Progenitor cell of endocrine pancreas (in vitro differentiated cells): ENCODE data around the gene STK32C. TPM values are rescaled to one million over a fixed set of nuclear protein-coding genes. Genes with fewer than 3 reads are reported as not detected.
"Not testable (repeated sequence)": the region's sequence is repeated elsewhere in the genome, so short reads cannot be mapped to it uniquely, and the experiment has no call there.

ENCODE experiments used
- DNase-seq: peaks from one replicate; pipeline ENCODE4 v3.0.0; 2021; ENCODE audit warnings: low spot score; ENCODE audit not compliant: unreplicated experiment
- H3K27ac Mint-ChIP-seq: 2 replicates; pipeline ENCODE4 v1.8.0; 2021; ENCODE audit warnings: mild to moderate bottlenecking, moderate library complexity, mixed read lengths
- H3K27me3 Mint-ChIP-seq: 2 replicates; pipeline ENCODE4 v1.8.0; 2021; ENCODE audit warnings: mixed read lengths
- H3K36me3 Mint-ChIP-seq: 2 replicates; pipeline ENCODE4 v1.8.0; 2022; ENCODE audit warnings: mixed read lengths; ENCODE audit not compliant: insufficient read depth
- H3K4me1 Mint-ChIP-seq: 2 replicates; pipeline ENCODE4 v1.8.0; 2021; ENCODE audit warnings: low read depth, mixed read lengths
- H3K4me3 Mint-ChIP-seq: 2 replicates; pipeline ENCODE4 v1.8.0; 2021; ENCODE audit warnings: low read depth, mild to moderate bottlenecking, moderate library complexity, mixed read lengths
- H3K9me3 Mint-ChIP-seq: 2 replicates; pipeline ENCODE4 v1.8.0; 2021; ENCODE audit warnings: low read depth, mixed read lengths
- total RNA-seq: library from RNA; stranded (reverse); gene quantifications from 2 replicates; pipeline ENCODE4 v1.2.1, GENCODE V29; 2021
- TF ChIP-seq, protein P1 (sequence below): fragments of 200-600 bp; sonication (generic); IDR thresholded peaks from one replicate; pipeline ENCODE4 v1.5.0; 2021; ENCODE audit warnings: antibody characterized with exemption, mild to moderate bottlenecking; ENCODE audit not compliant: unreplicated experiment

STK32C gene
- total RNA-seq, 1 donor from 2014 or later, result 10.0 TPM

GRCh38 chr10:132321726-132322125 is 14.0 kb upstream of the STK32C start:
- DNase-seq, result no peak

GRCh38 chr10:132320654-132321469 is 13.1 kb upstream of the STK32C start:
- DNase-seq, result no peak
- TF ChIP-seq, protein P1, sequence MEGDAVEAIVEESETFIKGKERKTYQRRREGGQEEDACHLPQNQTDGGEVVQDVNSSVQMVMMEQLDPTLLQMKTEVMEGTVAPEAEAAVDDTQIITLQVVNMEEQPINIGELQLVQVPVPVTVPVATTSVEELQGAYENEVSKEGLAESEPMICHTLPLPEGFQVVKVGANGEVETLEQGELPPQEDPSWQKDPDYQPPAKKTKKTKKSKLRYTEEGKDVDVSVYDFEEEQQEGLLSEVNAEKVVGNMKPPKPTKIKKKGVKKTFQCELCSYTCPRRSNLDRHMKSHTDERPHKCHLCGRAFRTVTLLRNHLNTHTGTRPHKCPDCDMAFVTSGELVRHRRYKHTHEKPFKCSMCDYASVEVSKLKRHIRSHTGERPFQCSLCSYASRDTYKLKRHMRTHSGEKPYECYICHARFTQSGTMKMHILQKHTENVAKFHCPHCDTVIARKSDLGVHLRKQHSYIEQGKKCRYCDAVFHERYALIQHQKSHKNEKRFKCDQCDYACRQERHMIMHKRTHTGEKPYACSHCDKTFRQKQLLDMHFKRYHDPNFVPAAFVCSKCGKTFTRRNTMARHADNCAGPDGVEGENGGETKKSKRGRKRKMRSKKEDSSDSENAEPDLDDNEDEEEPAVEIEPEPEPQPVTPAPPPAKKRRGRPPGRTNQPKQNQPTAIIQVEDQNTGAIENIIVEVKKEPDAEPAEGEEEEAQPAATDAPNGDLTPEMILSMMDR, result no peak
- Mint-ChIP-seq H3K4me1 (no peaks in the 10 kb centered on the region), H3K27me3 (no peaks in the 10 kb centered on the region), H3K9me3 (no peaks in the 10 kb centered on the region), H3K27ac (no peak overlapping the region), H3K4me3 (no peak overlapping the region), H3K36me3 (peaks cover 7% of the 10 kb centered on the region)

More at GRCh38 chr10:132321726-132322125, 14.0 kb upstream of the STK32C start:
- H3K4me3 Mint-ChIP-seq, result no peak overlapping the region
- peaks cover 12% of the 10 kb centered on the region for H3K36me3 Mint-ChIP-seq
- no peaks in the 10 kb centered on the region for H3K4me1 Mint-ChIP-seq
- H3K27me3 Mint-ChIP-seq, result no peaks in the 10 kb centered on the region
- TF ChIP-seq, protein P1, result no peak
- H3K9me3 Mint-ChIP-seq, result no peaks in the 10 kb centered on the region
- H3K27ac Mint-ChIP-seq, result no peak overlapping the region

GRCh38 chr10:132319853-132320653 is 12.3 kb upstream of the STK32C start:
- TF ChIP-seq, protein P1, result no peak
- Mint-ChIP-seq H3K9me3 (no peaks in the 10 kb centered on the region), H3K27ac (no peak overlapping the region), H3K4me3 (no peak overlapping the region), H3K36me3 (peaks cover 5% of the 10 kb centered on the region), H3K27me3 (no peaks in the 10 kb centered on the region), H3K4me1 (no peaks in the 10 kb centered on the region)
- no peak for DNase-seq

GRCh38 chr10:132317477-132317876 is 9.7 kb upstream of the STK32C start:
- H3K4me3 Mint-ChIP-seq, H3K36me3 Mint-ChIP-seq, H3K9me3 Mint-ChIP-seq, H3K27ac Mint-ChIP-seq, H3K27me3 Mint-ChIP-seq, H3K4me1 Mint-ChIP-seq, DNase-seq: not testable (repeated sequence)

- Mint-ChIP-seq H3K36me3 (no peaks in the 10 kb centered on the region), H3K4me1 (peaks cover 7% of the 10 kb centered on the region), H3K27ac (no peak overlapping the region), H3K27me3 (peaks cover 6% of the 10 kb centered on the region), H3K9me3 (no peaks in the 10 kb centered on the region), H3K4me3 (no peak overlapping the region)
- TF ChIP-seq, protein P1, result no peak
- DNase-seq, result no peak
These were observed 8.4 kb upstream of the STK32C start for GRCh38 chr10:132316133-132316532.

- not testable (repeated sequence) for DNase-seq, H3K27ac Mint-ChIP-seq, H3K9me3 Mint-ChIP-seq
These were observed 7.1 kb upstream of the STK32C start for GRCh38 chr10:132314881-132315280.

More at GRCh38 chr10:132314881-132315280, 7.1 kb upstream of the STK32C start:
- not testable (repeated sequence) for H3K36me3 Mint-ChIP-seq, H3K4me3 Mint-ChIP-seq, H3K4me1 Mint-ChIP-seq
- H3K27me3 Mint-ChIP-seq, result peaks cover 16% of the 10 kb centered on the region
